C4-2B (cell line): Measurements from ENCODE around the gene NLGN1.

Experiments used
- CTCF ChIP-seq: fragments of 450-650 bp; conservative IDR thresholded peaks from 2 replicates; pipeline ENCODE4 v1.5.1; 2017; ENCODE audit warnings: mild to moderate bottlenecking
- ZFX ChIP-seq: fragments of 450-650 bp; IDR thresholded peaks from 2 replicates; pipeline ENCODE4 v1.6.1; 2017

- TF ChIP-seq CTCF (no peak), ZFX (no peak)
Observed at GRCh38 chr3:174198199-174198598, 800.7 kb downstream of the NLGN1 start.
